Panc1 (cell line): Measurements from ENCODE around the gene KLHL11. TPM values are rescaled to one million over a fixed set of nuclear protein-coding genes. Genes with fewer than 3 reads are reported as not detected.
"Not testable (repeated sequence)": the region's sequence is repeated elsewhere in the genome, so short reads cannot be mapped to it uniquely, and the experiment has no call there.

Experiments used
- ATAC-seq: fragments of 200-7000 bp; cut with Tn5 transposase; 2 replicates; pipeline ENCODE4 v1.9.1; 2020; ENCODE audit warnings: mild to moderate bottlenecking, moderate library complexity
- BruUV-seq: library from RNA; stranded (reverse); fragments of 400-500 nt; replicated peaks from 2 replicates; lab custom pipeline; 2021; lab: Mats Ljungman, UMichigan
- CTCF ChIA-PET: fragments of 300-600 bp; sonication (Branson Sonifier 250); formaldehyde crosslinking; loops from one replicate; lab custom pipeline; 2022; ENCODE audit warnings: antibody characterized with exemption; lab: Charles Lee
- POLR2A ChIA-PET: fragments of 300-600 bp; sonication (Branson Sonifier 250); formaldehyde crosslinking; loops from one replicate; lab custom pipeline; 2022; ENCODE audit warnings: antibody characterized with exemption; lab: Charles Lee
- DNase-seq: peaks from one replicate; pipeline ENCODE4 v3.0.0-alpha.2; 2010; ENCODE audit warnings: low read depth, low spot score
- H3K27ac ChIP-seq: 2 replicates; pipeline ENCODE4 v1.5.1; 2011; ENCODE audit warnings: mild to moderate bottlenecking, low read length, inconsistent platforms
- H3K27me3 ChIP-seq: fragments of 200-500 bp; sonication (Bioruptor generic); 2 replicates; pipeline ENCODE4 v1.6.0; 2014; ENCODE audit warnings: low read length, inconsistent platforms; ENCODE audit not compliant: control insufficient read depth, insufficient read depth
- H3K36me3 ChIP-seq: fragments of 200-500 bp; sonication (Bioruptor generic); 2 replicates; pipeline ENCODE4 v1.5.1; 2014; ENCODE audit warnings: inconsistent platforms, mild to moderate bottlenecking, low read length, moderate library complexity; ENCODE audit not compliant: control insufficient read depth, insufficient read depth
- H3K4me1 ChIP-seq: 2 replicates; pipeline ENCODE4 v1.5.1; 2011; ENCODE audit warnings: inconsistent platforms, mild to moderate bottlenecking, low read length, moderate library complexity; ENCODE audit not compliant: control insufficient read depth, insufficient read depth
- H3K4me3 ChIP-seq, 2 experiments: 2 replicates each; pipeline ENCODE4 v1.5.1; 2011 to 2012; ENCODE audit warnings: low read depth in 2 of 2, low read length in 2 of 2, mild to moderate bottlenecking in 2 of 2, inconsistent platforms in 1 of 2, moderate library complexity in 1 of 2
- H3K9me3 ChIP-seq: fragments of 200-500 bp; sonication (Bioruptor generic); 2 replicates; pipeline ENCODE4 v1.5.1; 2014; ENCODE audit warnings: low read depth, mild to moderate bottlenecking, inconsistent platforms, low read length, moderate library complexity; ENCODE audit not compliant: control insufficient read depth, insufficient read depth
- POLR2AphosphoS5 ChIP-seq: IDR thresholded peaks from 2 replicates; pipeline ENCODE4 v1.6.1; 2012; ENCODE audit warnings: mild to moderate bottlenecking, low read depth, low read length, moderate library complexity
- in situ Hi-C: cut with HindIII; loops from 2 replicates; pipeline ENCODE4 v1.10.0; 2016; ENCODE audit warnings: low sequenced_read_pairs, low pct_unique_long_range_greater_than_20kb
- intact Hi-C: fragments of 100-400 bp; cut with micrococcal nuclease; formaldehyde crosslinking; loops from one replicate; pipeline ENCODE4 v1.10.0; 2022; ENCODE audit not compliant: unreplicated experiment
- total RNA-seq: library from RNA; stranded (reverse); gene quantifications from one replicate; pipeline ENCODE4 v1.2.1, GENCODE V29; 2021; ENCODE audit not compliant: unreplicated experiment
- TF ChIP-seq, protein P1 (sequence below), 2 experiments: IDR thresholded peaks; 2 replicates each; pipeline ENCODE4 v1.6.1; 2011 to 2012; ENCODE audit warnings: low read depth in 2 of 2, control low read depth in 1 of 2, low read length in 1 of 2, mild to moderate bottlenecking in 1 of 2, moderate library complexity in 1 of 2; ENCODE audit not compliant: insufficient read depth in 1 of 2
- TF ChIP-seq, protein P2 (sequence below): fragments of 450-650 bp; IDR thresholded peaks from 2 replicates; pipeline ENCODE4 v1.5.1; 2017; ENCODE audit warnings: mild to moderate bottlenecking

The KLHL11 gene
- total RNA-seq, 1 experiment from 2014 or later: 12.5 TPM

DNA sequence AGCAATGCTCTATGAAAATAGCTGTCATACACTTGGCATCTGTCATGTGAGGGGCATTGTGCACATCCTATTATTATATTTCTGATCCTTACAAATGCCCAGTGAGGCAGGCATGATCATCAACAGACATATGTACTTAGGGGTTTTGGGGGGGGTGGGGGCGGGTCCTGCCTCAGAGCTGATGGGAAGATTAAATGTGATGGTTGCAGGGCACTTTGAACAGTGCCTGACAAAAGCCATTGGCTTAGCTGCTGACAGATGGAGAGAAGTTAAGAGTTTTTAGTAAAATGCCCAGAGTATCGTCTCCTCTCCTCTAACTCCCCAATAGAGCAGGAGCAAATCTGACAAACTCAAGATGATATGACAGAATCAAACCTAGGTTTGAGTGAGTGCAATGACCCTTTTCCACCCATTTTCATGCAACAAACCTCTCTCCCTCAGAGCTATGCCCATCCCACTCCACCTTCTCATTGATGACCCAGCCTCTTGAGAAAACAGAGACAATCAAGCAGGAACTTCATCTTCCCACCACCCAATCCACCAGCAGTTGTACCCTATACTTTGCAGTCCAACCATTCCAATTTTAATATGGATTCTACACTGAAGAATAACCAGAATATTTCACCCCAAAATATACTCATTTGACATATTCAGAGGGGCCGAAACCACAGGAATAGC is 4.8 kb downstream of the KLHL11 start:
- no peak for ATAC-seq
- Histone ChIP-seq H3K27ac (no peak overlapping the region), H3K36me3 (no peaks in the 10 kb centered on the region; the same call in 1 of the 2 replicates), H3K9me3 (no peaks in the 10 kb centered on the region), H3K4me1 (peaks cover 5% of the 10 kb centered on the region; the same call in 1 of the 2 replicates), H3K27me3 (no peaks in the 10 kb centered on the region), H3K4me3 (no peak overlapping the region)
- TF ChIP-seq, protein P1, sequence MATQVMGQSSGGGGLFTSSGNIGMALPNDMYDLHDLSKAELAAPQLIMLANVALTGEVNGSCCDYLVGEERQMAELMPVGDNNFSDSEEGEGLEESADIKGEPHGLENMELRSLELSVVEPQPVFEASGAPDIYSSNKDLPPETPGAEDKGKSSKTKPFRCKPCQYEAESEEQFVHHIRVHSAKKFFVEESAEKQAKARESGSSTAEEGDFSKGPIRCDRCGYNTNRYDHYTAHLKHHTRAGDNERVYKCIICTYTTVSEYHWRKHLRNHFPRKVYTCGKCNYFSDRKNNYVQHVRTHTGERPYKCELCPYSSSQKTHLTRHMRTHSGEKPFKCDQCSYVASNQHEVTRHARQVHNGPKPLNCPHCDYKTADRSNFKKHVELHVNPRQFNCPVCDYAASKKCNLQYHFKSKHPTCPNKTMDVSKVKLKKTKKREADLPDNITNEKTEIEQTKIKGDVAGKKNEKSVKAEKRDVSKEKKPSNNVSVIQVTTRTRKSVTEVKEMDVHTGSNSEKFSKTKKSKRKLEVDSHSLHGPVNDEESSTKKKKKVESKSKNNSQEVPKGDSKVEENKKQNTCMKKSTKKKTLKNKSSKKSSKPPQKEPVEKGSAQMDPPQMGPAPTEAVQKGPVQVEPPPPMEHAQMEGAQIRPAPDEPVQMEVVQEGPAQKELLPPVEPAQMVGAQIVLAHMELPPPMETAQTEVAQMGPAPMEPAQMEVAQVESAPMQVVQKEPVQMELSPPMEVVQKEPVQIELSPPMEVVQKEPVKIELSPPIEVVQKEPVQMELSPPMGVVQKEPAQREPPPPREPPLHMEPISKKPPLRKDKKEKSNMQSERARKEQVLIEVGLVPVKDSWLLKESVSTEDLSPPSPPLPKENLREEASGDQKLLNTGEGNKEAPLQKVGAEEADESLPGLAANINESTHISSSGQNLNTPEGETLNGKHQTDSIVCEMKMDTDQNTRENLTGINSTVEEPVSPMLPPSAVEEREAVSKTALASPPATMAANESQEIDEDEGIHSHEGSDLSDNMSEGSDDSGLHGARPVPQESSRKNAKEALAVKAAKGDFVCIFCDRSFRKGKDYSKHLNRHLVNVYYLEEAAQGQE (IDR thresholded peaks at IDR 0.05; ENCODE audit: insufficient read depth in 1 of 2, low read depth in 2 of 2, low read length in 1 of 2): no peak
- TF ChIP-seq POLR2AphosphoS5: no peak
- ChIA-PET POLR2A (no interaction called here), CTCF (no interaction called here)
- in situ Hi-C loops (no loop called here), intact Hi-C loops (no loop called here)
- no peak for DNase-seq
- BruUV-seq: no TSS peak

DNA sequence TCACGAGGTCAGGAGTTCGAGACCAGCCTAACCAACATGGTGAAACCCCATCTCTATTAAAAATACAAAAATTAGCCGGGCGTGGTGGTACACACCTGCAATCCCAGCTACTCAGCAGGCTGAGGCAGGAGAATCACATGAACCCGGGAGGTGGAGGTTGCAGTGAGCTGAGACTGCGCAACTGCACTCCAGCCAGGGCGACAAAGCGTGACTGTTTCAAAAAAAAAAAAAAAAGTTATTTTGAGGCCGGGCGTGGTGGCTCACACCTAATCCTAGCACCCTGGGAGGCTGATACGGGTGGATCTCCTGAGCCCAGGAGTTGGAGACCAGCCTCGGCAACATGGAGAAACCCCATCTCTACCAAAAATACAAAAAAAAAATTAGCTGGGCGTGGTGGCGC is 13.8 kb downstream of the KLHL11 start:
- CTCF ChIA-PET: interaction anchor here (0.7 kb wide), 1 partner anchor 9 kb away, joined by 3 read pairs; no protein-coding TSS in a partner anchor
- BruUV-seq: not testable (repeated sequence)

DNA sequence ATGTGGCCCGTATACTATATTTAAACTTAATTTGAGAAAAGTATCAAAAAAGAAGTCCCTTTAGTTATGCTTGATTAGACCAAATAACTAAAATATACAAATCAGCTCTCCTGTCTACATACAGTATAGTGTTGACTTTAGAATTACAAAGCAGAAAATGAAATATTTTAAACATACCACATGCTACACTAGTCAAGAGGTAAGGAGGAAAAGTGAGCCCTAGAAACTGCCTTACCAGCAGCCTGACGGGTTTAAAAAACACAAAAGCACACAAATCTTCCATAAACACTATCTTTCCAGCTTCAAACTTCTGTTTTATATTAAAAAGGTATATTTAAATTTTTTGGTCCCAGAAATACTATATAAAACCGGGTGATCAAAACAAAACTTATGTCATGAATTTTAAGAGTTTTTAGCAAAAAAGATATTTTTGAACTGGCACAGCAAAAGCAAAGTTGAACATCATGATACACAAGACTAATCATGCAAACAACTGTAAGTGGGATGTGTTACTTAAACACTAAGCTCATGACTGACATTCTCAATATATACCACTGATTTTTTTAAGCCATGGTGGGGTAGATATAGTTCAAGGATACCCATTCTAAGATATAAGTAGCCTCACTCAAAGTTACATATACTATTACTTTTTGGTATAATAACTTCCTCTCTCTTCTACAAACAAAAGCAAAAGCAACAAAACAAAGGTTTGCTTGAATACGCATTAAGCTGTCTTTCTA is 15.8 kb downstream of the KLHL11 start:
- Histone ChIP-seq H3K36me3 (no peaks in the 10 kb centered on the region), H3K4me3 (no peak overlapping the region), H3K27ac (no peak overlapping the region), H3K4me1 (no peaks in the 10 kb centered on the region), H3K9me3 (no peaks in the 10 kb centered on the region), H3K27me3 (no peaks in the 10 kb centered on the region)
- TF ChIP-seq, protein P1 (IDR thresholded peaks at IDR 0.05; ENCODE audit: insufficient read depth in 1 of 2, low read depth in 2 of 2, low read length in 1 of 2): no peak
- no peak for TF ChIP-seq POLR2AphosphoS5
- TF ChIP-seq, protein P2, sequence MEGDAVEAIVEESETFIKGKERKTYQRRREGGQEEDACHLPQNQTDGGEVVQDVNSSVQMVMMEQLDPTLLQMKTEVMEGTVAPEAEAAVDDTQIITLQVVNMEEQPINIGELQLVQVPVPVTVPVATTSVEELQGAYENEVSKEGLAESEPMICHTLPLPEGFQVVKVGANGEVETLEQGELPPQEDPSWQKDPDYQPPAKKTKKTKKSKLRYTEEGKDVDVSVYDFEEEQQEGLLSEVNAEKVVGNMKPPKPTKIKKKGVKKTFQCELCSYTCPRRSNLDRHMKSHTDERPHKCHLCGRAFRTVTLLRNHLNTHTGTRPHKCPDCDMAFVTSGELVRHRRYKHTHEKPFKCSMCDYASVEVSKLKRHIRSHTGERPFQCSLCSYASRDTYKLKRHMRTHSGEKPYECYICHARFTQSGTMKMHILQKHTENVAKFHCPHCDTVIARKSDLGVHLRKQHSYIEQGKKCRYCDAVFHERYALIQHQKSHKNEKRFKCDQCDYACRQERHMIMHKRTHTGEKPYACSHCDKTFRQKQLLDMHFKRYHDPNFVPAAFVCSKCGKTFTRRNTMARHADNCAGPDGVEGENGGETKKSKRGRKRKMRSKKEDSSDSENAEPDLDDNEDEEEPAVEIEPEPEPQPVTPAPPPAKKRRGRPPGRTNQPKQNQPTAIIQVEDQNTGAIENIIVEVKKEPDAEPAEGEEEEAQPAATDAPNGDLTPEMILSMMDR: no peak
- intact Hi-C loops: no loop called here
- ATAC-seq: no peak
- in situ Hi-C loops: no loop called here
- no peak for DNase-seq
- BruUV-seq: TSS peak; percentile 28
- ChIA-PET CTCF (interaction anchor here (0.5 kb wide), 1 partner anchor 147 kb away, joined by 9 read pairs; no protein-coding TSS in a partner anchor), POLR2A (no interaction called here)

More for the DNA sequence above, 13.8 kb downstream of the KLHL11 start:
- ATAC-seq, H3K4me3 ChIP-seq, H3K36me3 ChIP-seq, POLR2A ChIA-PET, DNase-seq, H3K27ac ChIP-seq, H3K27me3 ChIP-seq, H3K9me3 ChIP-seq, in situ Hi-C loops, H3K4me1 ChIP-seq, intact Hi-C loops: not testable (repeated sequence)
